Keratinocyte (primary cell): ENCODE data around the gene CRIM1. TPM values are rescaled to one million over a fixed set of nuclear protein-coding genes. Genes with fewer than 3 reads are reported as not detected.

Experiments used
- DNase-seq: peaks from one replicate; pipeline ENCODE4 v3.0.0-alpha.2; 2011; ENCODE audit warnings: low read depth, missing footprints, low spot score
- FAIRE-seq: peaks from 2 replicates; lab custom pipeline; 2011; peaks lifted over from hg19 to GRCh38; lab: Jason Lieb, UNC
- H2AFZ ChIP-seq: 2 replicates; pipeline ENCODE4 v1.6.0; 2012; ENCODE audit warnings: low read length, control low read depth, inconsistent platforms; ENCODE audit not compliant: control insufficient read depth
- H3K27ac ChIP-seq: 2 replicates; pipeline ENCODE4 v1.5.1; 2011; ENCODE audit warnings: low read length; ENCODE audit not compliant: control insufficient read depth, insufficient read depth
- H3K27me3 ChIP-seq: 3 replicates; pipeline ENCODE4 v1.6.0; 2011; ENCODE audit warnings: low read length; ENCODE audit not compliant: control insufficient read depth, insufficient read depth; ENCODE audit errors: extremely low read depth
- H3K36me3 ChIP-seq, 2 experiments: 2 replicates in 1 of 2; 3 replicates in 1 of 2; pipeline ENCODE4 v1.5.1; 2011; ENCODE audit warnings: low read length in 2 of 2, mild to moderate bottlenecking in 1 of 2; ENCODE audit not compliant: control insufficient read depth in 2 of 2, insufficient read depth in 2 of 2; ENCODE audit errors: extremely low read depth in 1 of 2
- H3K4me1 ChIP-seq: 3 replicates; pipeline ENCODE4 v1.5.1; 2011; ENCODE audit warnings: low read length; ENCODE audit not compliant: control insufficient read depth, insufficient read depth; ENCODE audit errors: extremely low read depth
- H3K4me2 ChIP-seq: 3 replicates; pipeline ENCODE4 v1.6.0; 2011; ENCODE audit warnings: low read depth, low read length; ENCODE audit not compliant: control insufficient read depth, insufficient read depth; ENCODE audit errors: extremely low read depth
- H3K4me3 ChIP-seq, 3 experiments: fragments of 200-600 bp in 1 of 3; sonication (generic) in 1 of 3; 2 replicates in 2 of 3; 3 replicates in 1 of 3; pipeline ENCODE4 v1.5.1; 2011 to 2016; ENCODE audit warnings: low read length in 3 of 3, mild to moderate bottlenecking in 3 of 3, control low read depth in 2 of 3, inconsistent platforms in 1 of 3, low read depth in 1 of 3, mixed read lengths in 1 of 3, mixed run types in 1 of 3, moderate library complexity in 1 of 3; ENCODE audit not compliant: control insufficient read depth in 2 of 3, insufficient read depth in 2 of 3; ENCODE audit errors: extremely low read depth in 1 of 3
- H3K79me2 ChIP-seq: 2 replicates; pipeline ENCODE4 v1.6.0; 2012; ENCODE audit warnings: low read length; ENCODE audit not compliant: control insufficient read depth, insufficient read depth
- H3K9ac ChIP-seq: 3 replicates; pipeline ENCODE4 v1.6.0; 2011; ENCODE audit warnings: low read length; ENCODE audit not compliant: control insufficient read depth, insufficient read depth; ENCODE audit errors: extremely low read depth
- H3K9me1 ChIP-seq: 3 replicates; pipeline ENCODE4 v1.6.0; 2011; ENCODE audit warnings: low read length; ENCODE audit not compliant: control insufficient read depth, insufficient read depth; ENCODE audit errors: extremely low read depth
- H3K9me3 ChIP-seq: 2 replicates; pipeline ENCODE4 v1.5.1; 2012; ENCODE audit warnings: low read depth, low read length; ENCODE audit not compliant: control insufficient read depth
- H4K20me1 ChIP-seq: 3 replicates; pipeline ENCODE4 v1.6.0; 2011; ENCODE audit warnings: low read length; ENCODE audit not compliant: control insufficient read depth, insufficient read depth; ENCODE audit errors: extremely low read depth
- CTCF ChIP-seq, 3 experiments: IDR thresholded peaks in 1 of 3; conservative IDR thresholded peaks in 1 of 3; optimal IDR thresholded peaks in 1 of 3; 2 replicates in 2 of 3; 3 replicates in 1 of 3; pipeline versions ENCODE3 to v1.5.1; 2011; ENCODE audit warnings: low read length in 3 of 3, mild to moderate bottlenecking in 3 of 3, moderate library complexity in 2 of 3, control low read depth in 1 of 3, inconsistent platforms in 1 of 3; ENCODE audit not compliant: insufficient read depth in 2 of 3; ENCODE audit errors: extremely low read depth in 1 of 3
- EZH2 ChIP-seq: IDR thresholded peaks from one replicate; pipeline ENCODE4 v1.6.1; 2012; ENCODE audit warnings: inconsistent platforms, mild to moderate bottlenecking, low read length, moderate library complexity
- dilution Hi-C: fragments of 300-500 bp; cut with MboI; formaldehyde crosslinking; loops from one replicate; pipeline ENCODE4 v1.7.0; 2020; ENCODE audit warnings: low sequenced_read_pairs; ENCODE audit not compliant: extremely low pct_ligation_motif_present
- polyA plus RNA-seq, 5 experiments: library from polyadenylated mRNA; depleted of rRNA in 3 of 5; stranded (reverse) in 3 of 5; stranded (forward) in 1 of 5; unstranded in 1 of 5; fragments of >200 nt; gene quantifications; 1 replicate in 1 of 5; 2 replicates in 3 of 5; 3 replicates in 1 of 5; pipeline versions ENCODE4 v1.2.1 to v1.2.3, GENCODE V29; 2011 to 2012; ENCODE audit warnings: missing spikeins in 2 of 5, low read depth in 1 of 5, low replicate concordance in 1 of 5

The CRIM1 gene
- polyA plus RNA-seq, 1 donor (not counting 4 experiments of a cell fraction or from before 2014, with no cell fraction given) = 98.3 TPM

- no peaks in the 10 kb centered on the region for H3K79me2 ChIP-seq
- no peaks in the 10 kb centered on the region for H3K9me3 ChIP-seq
- no peak overlapping the region for H2AFZ ChIP-seq
- no peaks in the 10 kb centered on the region for H3K4me1 ChIP-seq
- no peaks in the 10 kb centered on the region for H3K27me3 ChIP-seq
- H3K4me3 ChIP-seq = no peak overlapping the region
- no peak overlapping the region for H3K4me2 ChIP-seq
- TF ChIP-seq CTCF (optimal IDR thresholded peaks at IDR 0.05 in 1 of 3, IDR thresholded peaks at IDR 0.05 in 1 of 3, conservative IDR thresholded peaks at IDR 0.05 in 1 of 3; ENCODE audit: extremely low read depth in 1 of 3, insufficient read depth in 2 of 3, low read length in 3 of 3) (no peak), EZH2 (no peak)
- DNase-seq (no peak), FAIRE-seq (no peak)
- no peak overlapping the region for H3K27ac ChIP-seq
- H3K9me1 ChIP-seq = no peaks in the 10 kb centered on the region
- peaks cover 43% of the 10 kb centered on the region in 2 experiments for H3K36me3 ChIP-seq
- dilution Hi-C loops = no loop called here
- H3K9ac ChIP-seq = no peak overlapping the region
- H4K20me1 ChIP-seq = no peaks in the 10 kb centered on the region
Measured at GRCh38 chr2:36538335-36538734, 182.8 kb downstream of the CRIM1 start.

- FAIRE-seq = no peak
Measured at GRCh38 chr2:36539631-36540030, 184.1 kb downstream of the CRIM1 start.

More at GRCh38 chr2:36539631-36540030, 184.1 kb downstream of the CRIM1 start:
- Histone ChIP-seq H3K79me2 (no peaks in the 10 kb centered on the region), H3K9ac (no peak overlapping the region), H3K9me1 (no peaks in the 10 kb centered on the region), H4K20me1 (no peaks in the 10 kb centered on the region), H2AFZ (no peak overlapping the region), H3K4me2 (no peak overlapping the region), H3K9me3 (no peaks in the 10 kb centered on the region), H3K36me3 (peaks cover 48 to 52% of the 10 kb centered on the region in 2 experiments), H3K4me1 (no peaks in the 10 kb centered on the region), H3K4me3 (no peak overlapping the region), H3K27ac (no peak overlapping the region), H3K27me3 (no peaks in the 10 kb centered on the region)
- no peak for DNase-seq
- dilution Hi-C loops = no loop called here
- TF ChIP-seq CTCF (optimal IDR thresholded peaks at IDR 0.05 in 1 of 3, IDR thresholded peaks at IDR 0.05 in 1 of 3, conservative IDR thresholded peaks at IDR 0.05 in 1 of 3; ENCODE audit: extremely low read depth in 1 of 3, insufficient read depth in 2 of 3, low read length in 3 of 3) = no peak
- no peak for TF ChIP-seq EZH2
